ENCODE results near the gene CYRIA.

- no peak for TF ChIP-seq CTCF (IDR thresholded peaks at IDR 0.05)
- no peak for TF ChIP-seq EZH2 (IDR thresholded peaks at IDR 0.05)
- TF ChIP-seq EZH2phosphoT487 (IDR thresholded peaks at IDR 0.05) = no peak
These were observed 43.1 kb downstream of the CYRIA start for GRCh38 chr2:16622399-16622968.

Measured in neural progenitor cell (in vitro differentiated cells).